Measurements from ENCODE around the gene HCN2. TPM values are rescaled to one million over a fixed set of nuclear protein-coding genes. Genes with fewer than 3 reads are reported as not detected.
A peak's percentile ranks its signal among the peaks of the same experiment; 100 is the strongest.

Gene HCN2
- total and polyA plus RNA-seq, 9 of the 15 experiments (the other 6 are each of a cell fraction or from before 2014, with no cell fraction given), result 0.29 to 4.2 (median 0.82) TPM; not detected in 2

- no peak for TF ChIP-seq EWSR1 (IDR thresholded peaks at IDR 0.05; ENCODE audit: borderline replicate concordance, low read depth, partially characterized antibody)
- TF ChIP-seq POLR2B (IDR thresholded peaks at IDR 0.05; ENCODE audit: low read depth, partially characterized antibody), result peak; percentile 47
- no peak for TF ChIP-seq SP1 (CRISPR knock-in tag; IDR thresholded peaks at IDR 0.05)
- no peak for TF ChIP-seq ARID1B (IDR thresholded peaks at IDR 0.05)
- no peak for TF ChIP-seq CBX3 (IDR thresholded peaks at IDR 0.05; ENCODE audit: borderline replicate concordance in 1 of 2, low read length in 2 of 2)
- peak; percentile 33; the same call in 1 of the 2 replicates for TF ChIP-seq NCOR1 (IDR thresholded peaks at IDR 0.05)
- no peak; the same call in 1 of the 2 replicates for TF ChIP-seq CXXC5 (CRISPR knock-in tag; IDR thresholded peaks at IDR 0.05)
- TF ChIP-seq ZBED1 (IDR thresholded peaks at IDR 0.05), result peak; percentile 50; the same call in 1 of the 2 replicates
- TF ChIP-seq MAZ (CRISPR knock-in tag; conservative IDR thresholded peaks at IDR 0.05 in 1 of 2, IDR thresholded peaks at IDR 0.05 in 1 of 2), result peak; percentile 77 to 89
- peak; percentile 52 for TF ChIP-seq ZFP36 (IDR thresholded peaks at IDR 0.05; ENCODE audit: low read depth, low read length, partially characterized antibody)
- TF ChIP-seq ZNF175 (CRISPR knock-in tag; IDR thresholded peaks at IDR 0.05; ENCODE audit: low read depth), result no peak
- TF ChIP-seq, protein P1, sequence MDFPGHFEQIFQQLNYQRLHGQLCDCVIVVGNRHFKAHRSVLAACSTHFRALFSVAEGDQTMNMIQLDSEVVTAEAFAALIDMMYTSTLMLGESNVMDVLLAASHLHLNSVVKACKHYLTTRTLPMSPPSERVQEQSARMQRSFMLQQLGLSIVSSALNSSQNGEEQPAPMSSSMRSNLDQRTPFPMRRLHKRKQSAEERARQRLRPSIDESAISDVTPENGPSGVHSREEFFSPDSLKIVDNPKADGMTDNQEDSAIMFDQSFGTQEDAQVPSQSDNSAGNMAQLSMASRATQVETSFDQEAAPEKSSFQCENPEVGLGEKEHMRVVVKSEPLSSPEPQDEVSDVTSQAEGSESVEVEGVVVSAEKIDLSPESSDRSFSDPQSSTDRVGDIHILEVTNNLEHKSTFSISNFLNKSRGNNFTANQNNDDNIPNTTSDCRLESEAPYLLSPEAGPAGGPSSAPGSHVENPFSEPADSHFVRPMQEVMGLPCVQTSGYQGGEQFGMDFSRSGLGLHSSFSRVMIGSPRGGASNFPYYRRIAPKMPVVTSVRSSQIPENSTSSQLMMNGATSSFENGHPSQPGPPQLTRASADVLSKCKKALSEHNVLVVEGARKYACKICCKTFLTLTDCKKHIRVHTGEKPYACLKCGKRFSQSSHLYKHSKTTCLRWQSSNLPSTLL (IDR thresholded peaks at IDR 0.05), result no peak
- peak; percentile 97 for TF ChIP-seq POLR2AphosphoS2 (IDR thresholded peaks at IDR 0.05; ENCODE audit: low read length)
- peak; percentile 99 for TF ChIP-seq ZKSCAN8 (CRISPR knock-in tag; IDR thresholded peaks at IDR 0.05)
- TF ChIP-seq PTTG1 (tag; IDR thresholded peaks at IDR 0.05; ENCODE audit: low read depth), result no peak
- TF ChIP-seq ZNF79 (CRISPR knock-in tag; IDR thresholded peaks at IDR 0.05; ENCODE audit: low read depth), result no peak
- TF ChIP-seq SMARCA5 (IDR thresholded peaks at IDR 0.05), result 0 out of 2 replicates have a peak, but pooled peaks have one; percentile 20
- no peak for TF ChIP-seq RBM34 (IDR thresholded peaks at IDR 0.05; ENCODE audit: borderline replicate concordance, insufficient read depth, low read length)
- TF ChIP-seq PPARD (CRISPR knock-in tag; IDR thresholded peaks at IDR 0.05), result no peak
- peak; percentile 52; the same call in 1 of the 2 replicates for TF ChIP-seq PML (IDR thresholded peaks at IDR 0.05; ENCODE audit: low read length)
- no peak for TF ChIP-seq ZNF655 (CRISPR knock-in tag; IDR thresholded peaks at IDR 0.05)
- peak; percentile 63 for TF ChIP-seq MYNN (IDR thresholded peaks at IDR 0.05)
- TF ChIP-seq MYNN (CRISPR knock-in tag; IDR thresholded peaks at IDR 0.05), result no peak
- TF ChIP-seq ZNF133 (CRISPR knock-in tag; IDR thresholded peaks at IDR 0.05), result no peak
- no peak for TF ChIP-seq TBP (optimal IDR thresholded peaks at IDR 0.05; ENCODE audit: low read depth, low read length)
- TF ChIP-seq ZNF280A (IDR thresholded peaks at IDR 0.05; ENCODE audit: low read depth, partially characterized antibody), result no peak
Observed at GRCh38 chr19:584240-585001, 5.3 kb upstream of the HCN2 start (continued).
